Smooth muscle cell of the umbilical artery (primary cell): ENCODE data around the gene ZSWIM8. TPM values are rescaled to one million over a fixed set of nuclear protein-coding genes. Genes with fewer than 3 reads are reported as not detected.

Source experiments
- total RNA-seq: library from RNA; depleted of rRNA; stranded (reverse); fragments of >200 nt; gene quantifications from 2 replicates; pipeline ENCODE4 v1.2.3, GENCODE V29; 2014

Gene ZSWIM8
- 55.2 and 59.4 TPM in 2 replicates for total RNA-seq

GRCh38 chr10:73785211-73785720 lies at the start of gene ZSWIM8:
ZSWIM8 (plus strand) TSS chr10:73785606; CDS start chr10:73785879, 273 bp downstream.

GRCh38 chr10:73743905-73744663 lies 41.3 kb upstream of the ZSWIM8 start, which contains the start of gene SEC24C:
SEC24C (plus strand) TSS chr10:73744372; CDS start chr10:73746833, 2,461 bp downstream.

GRCh38 chr10:73781879-73782748 lies 3.3 kb upstream of the ZSWIM8 start, which contains the start of gene CHCHD1:
CHCHD1 (plus strand) TSS chr10:73782048; CDS start chr10:73782076, 28 bp downstream.

Other genes starting within 250 kb of the ZSWIM8 start
- 9.8 and 11.8 TPM in 2 replicates for gene USP54, start 194.3 kb upstream of the ZSWIM8 start, total RNA-seq
- 0.05 and 0.30 TPM in 2 replicates for gene MYOZ1, start 144.1 kb upstream of the ZSWIM8 start, total RNA-seq
- 0.42 TPM in 1 of 2 replicates, not detected in the other for gene SYNPO2L, start 129.6 kb upstream of the ZSWIM8 start, total RNA-seq
- gene AGAP5, start 87.5 kb upstream of the ZSWIM8 start, total RNA-seq: 2.7 and 4.8 TPM in 2 replicates
- gene SEC24C, start 41.2 kb upstream of the ZSWIM8 start, total RNA-seq: 47.2 and 88.3 TPM in 2 replicates
- gene CHCHD1, start 3.6 kb upstream of the ZSWIM8 start, total RNA-seq: 10.5 and 15.7 TPM in 2 replicates
- 8.9 and 16.6 TPM in 2 replicates for gene NDST2, start 26.0 kb downstream of the ZSWIM8 start, total RNA-seq
- gene CAMK2G, start 88.9 kb downstream of the ZSWIM8 start, total RNA-seq: 23.5 and 32.2 TPM in 2 replicates
- gene PLAU, start 125.5 kb downstream of the ZSWIM8 start, total RNA-seq: 56.4 and 266 TPM in 2 replicates
- gene VCL, start 212.5 kb downstream of the ZSWIM8 start, total RNA-seq: 265 and 404 TPM in 2 replicates